ENCODE results near the gene AKT3. TPM values are rescaled to one million over a fixed set of nuclear protein-coding genes. Genes with fewer than 3 reads are reported as not detected.

AKT3 gene
- total and polyA plus RNA-seq, 2 of the 8 experiments (the other 6 are each of a cell fraction or from before 2014, with no cell fraction given): 6.0 to 36.4 TPM

DNA sequence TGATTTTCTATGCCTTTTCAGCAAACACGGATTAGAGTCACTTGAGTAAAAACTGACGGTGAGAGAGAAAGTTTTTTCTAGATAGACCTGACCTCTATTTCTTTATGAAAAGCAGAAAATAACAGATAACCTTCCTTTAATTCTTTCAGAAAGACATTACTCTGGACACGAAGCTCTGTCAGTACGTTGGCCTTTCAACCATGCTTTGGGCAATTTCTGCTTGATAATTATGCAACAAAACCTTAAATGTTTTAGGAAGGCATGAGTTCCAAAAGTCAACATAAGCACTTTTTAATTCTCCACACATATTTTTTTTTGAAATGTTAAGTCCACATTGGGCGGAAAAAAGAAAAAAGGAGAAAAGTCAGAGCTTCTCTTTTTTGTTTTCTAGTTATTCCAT lies 137.8 kb downstream of the AKT3 start:
- H2BK120ac ChIP-seq (replicated peaks; ENCODE audit: low read depth, low read length): no peak overlapping the region
- H3K4me3 ChIP-seq (ENCODE audit: extremely low read depth in 1 of 4, insufficient read depth in 2 of 4, low read depth in 3 of 4, low read length in 4 of 4): no peak overlapping the region
- H4K91ac ChIP-seq (replicated peaks; ENCODE audit: insufficient read length, low read length): no peak overlapping the region
- no peak overlapping the region for H3K27ac ChIP-seq (ENCODE audit: low read depth, low read length)
- H3K18ac ChIP-seq (ENCODE audit: extremely low read depth, low read length): no peak overlapping the region
- H3K36me3 ChIP-seq (ENCODE audit: control insufficient read depth in 2 of 4, insufficient read depth in 4 of 4, low read length in 3 of 4): no peaks in the 10 kb centered on the region
- 87% methylated on average over 5 of the region's 5 CpGs; no CpG with 5 or more reads in 1 of the 2 experiments for WGBS, 2 experiments (ENCODE audit: extremely low coverage in 1 of 2, insufficient coverage in 1 of 2, insufficient read length in 1 of 2, insufficient replicate concordance in 2 of 2, low coverage in 1 of 2, low lambda C conversion rate in 2 of 2, missing lambda C conversion rate in 1 of 2)
- H2BK12ac ChIP-seq (ENCODE audit: low read depth, low read length): no peak overlapping the region
- CTCF ChIA-PET (ENCODE audit: partially characterized antibody): interaction anchor here (1.0 to 4.1 kb wide), 4 partner anchors 20 to 220 kb away, joined by 3 to 20 read pairs (median 9); no protein-coding TSS in a partner anchor
- H3K79me2 ChIP-seq (ENCODE audit: control insufficient read depth in 1 of 2, insufficient read depth in 2 of 2, low read length in 2 of 2): no peaks in the 10 kb centered on the region
- no peak overlapping the region for H3K9ac ChIP-seq (replicated peaks in 1 of 4; ENCODE audit: extremely low read depth in 1 of 4, low read depth in 3 of 4, low read length in 3 of 4)
- H4K8ac ChIP-seq (ENCODE audit: extremely low read depth, insufficient read depth, low read length): no peak overlapping the region
- H3K23ac ChIP-seq (ENCODE audit: insufficient read length): no peak overlapping the region
- no peak overlapping the region for H3K4ac ChIP-seq (replicated peaks; ENCODE audit: insufficient read length, low read depth, low read length)
- no peaks in the 10 kb centered on the region for H3K27me3 ChIP-seq (replicated peaks in 1 of 4; ENCODE audit: control insufficient read depth in 3 of 4, extremely low read depth in 1 of 4, insufficient read depth in 3 of 4, low read length in 3 of 4)
- no peak overlapping the region for H3K56ac ChIP-seq (replicated peaks; ENCODE audit: insufficient read length, low read depth, low read length)
- FAIRE-seq (no peak), DNase-seq (ENCODE audit: low read depth in 1 of 2, low spot score in 2 of 2) (no peak)
- H3K4me1 ChIP-seq (replicated peaks in 1 of 4; ENCODE audit: control insufficient read depth in 3 of 4, insufficient read depth in 4 of 4, low read length in 3 of 4): peaks cover 0 to 8% (median 3%) of the 10 kb centered on the region in 4 experiments; a peak in 2 of 7 replicates
- POLR2A ChIA-PET (ENCODE audit: partially characterized antibody): no interaction called here
- no peaks in the 10 kb centered on the region for H3K79me1 ChIP-seq (ENCODE audit: low read depth, low read length)
- H2AFZ ChIP-seq (ENCODE audit: low read length): no peak overlapping the region
- H3K14ac ChIP-seq (ENCODE audit: insufficient read length): no peak overlapping the region
- no peak overlapping the region for H3K4me2 ChIP-seq (ENCODE audit: insufficient read depth in 1 of 2, low read depth in 2 of 2, low read length in 2 of 2)
- no peaks in the 10 kb centered on the region for H4K20me1 ChIP-seq (replicated peaks in 1 of 2; ENCODE audit: control insufficient read depth in 1 of 2, insufficient read depth in 2 of 2, low read length in 2 of 2)
- no peaks in the 10 kb centered on the region for H3K9me3 ChIP-seq (ENCODE audit: insufficient read depth in 2 of 2, low read depth in 1 of 2, low read length in 1 of 2)
- no peak overlapping the region for H2BK15ac ChIP-seq (ENCODE audit: low read length)
- no peak overlapping the region for H2BK20ac ChIP-seq (ENCODE audit: low read length)
- H2AK5ac ChIP-seq (ENCODE audit: low read depth, low read length): no peak overlapping the region
- H3K23me2 ChIP-seq (ENCODE audit: low read depth, low read length): no peaks in the 10 kb centered on the region
- no peak overlapping the region for H2BK5ac ChIP-seq (ENCODE audit: low read depth, low read length)
- no peak overlapping the region for H4K5ac ChIP-seq (ENCODE audit: insufficient read length, low read depth, low read length)
- TF ChIP-seq POLR2AphosphoS5 (IDR thresholded peaks at IDR 0.05; ENCODE audit: low read depth, low read length) (no peak), TBP (IDR thresholded peaks at IDR 0.05; ENCODE audit: low read depth, low read length) (no peak), NANOG (IDR thresholded peaks at IDR 0.05; ENCODE audit: insufficient read depth, low read depth, low read length, poor library complexity, severe bottlenecking) (no peak), PHF8 (conservative IDR thresholded peaks at IDR 0.05; ENCODE audit: low read depth, low read length) (no peak)

All from H1 (cell line).